Small intestine (tissue), 7 donors: ENCODE data around the gene BET1. TPM values are rescaled to one million over a fixed set of nuclear protein-coding genes. Genes with fewer than 3 reads are reported as not detected.

Experiments used
- DNase-seq, 2 donors: peaks; one replicate each; pipeline versions ENCODE4 v3.0.0 to v3.0.0-alpha.2; 2013
- FAIRE-seq: peaks from 2 replicates; lab custom pipeline; 2012; peaks lifted over from hg19 to GRCh38; lab: Jason Lieb, UNC
- H3K27ac ChIP-seq, 3 donors: one replicate each; pipeline ENCODE4 v1.5.1; 2013; ENCODE audit warnings: low read length in 2 of 3, mild to moderate bottlenecking in 2 of 3, control low read depth in 1 of 3, inconsistent platforms in 1 of 3, low read depth in 1 of 3, moderate library complexity in 1 of 3
- H3K27me3 ChIP-seq, 3 donors: one replicate each; pipeline ENCODE4 v1.6.1; 2013; ENCODE audit warnings: low read length in 3 of 3, inconsistent platforms in 1 of 3; ENCODE audit not compliant: control insufficient read depth in 3 of 3, insufficient read depth in 3 of 3
- H3K36me3 ChIP-seq, 3 donors: one replicate each; pipeline ENCODE4 v1.6.1; 2013; ENCODE audit warnings: low read length in 3 of 3, inconsistent platforms in 1 of 3, low read depth in 1 of 3, mild to moderate bottlenecking in 1 of 3, moderate library complexity in 1 of 3; ENCODE audit not compliant: control insufficient read depth in 3 of 3, insufficient read depth in 2 of 3
- H3K4me1 ChIP-seq, 3 donors: one replicate each; pipeline ENCODE4 v1.6.1; 2013; ENCODE audit warnings: low read length in 2 of 3, inconsistent platforms in 1 of 3, low read depth in 1 of 3, mild to moderate bottlenecking in 1 of 3, moderate library complexity in 1 of 3; ENCODE audit not compliant: control insufficient read depth in 3 of 3, insufficient read depth in 2 of 3
- H3K4me3 ChIP-seq, 3 donors: one replicate each; pipeline ENCODE4 v1.5.1; 2013; ENCODE audit warnings: low read length in 3 of 3, control low read depth in 1 of 3, inconsistent platforms in 1 of 3, low read depth in 1 of 3, mild to moderate bottlenecking in 1 of 3, moderate library complexity in 1 of 3
- H3K9me3 ChIP-seq, 2 donors: one replicate each; pipeline ENCODE4 v1.6.1; 2013; ENCODE audit warnings: low read depth in 1 of 2, low read length in 1 of 2; ENCODE audit not compliant: control insufficient read depth in 2 of 2, insufficient read depth in 1 of 2
- WGBS, 3 donors: extraction: QIAGEN DNeasy Blood & Tissue Kit; methylation state at CpG; one replicate each; pipeline ENCODE4 v1.1.7; 2013; 5-methylcytosine and 5-hydroxymethylcytosine counted together
- polyA plus RNA-seq, 4 donors: library from polyadenylated mRNA; stranded (reverse) in 3 of 4; unstranded in 1 of 4; fragments of 200-250 nt in 3 of 4; fragments of 120-200 nt in 1 of 4; gene quantifications; one replicate each; pipeline versions ENCODE4 v1.2.1 to v1.2.3, GENCODE V29; 2013
- donor health status: healthy with polysubstance abuse.
- donor health status: control.
- donor health status: control.
- donor health status: Bipolar disorder and iron deficiency.
- donor health status: healthy.

The BET1 gene
- polyA plus RNA-seq, 4 donors, result 22.4 to 78.5 (median 47.2) TPM

- 88 to 100% (median 94%) methylated on average over 1 of the region's 1 CpG for WGBS, 3 donors
- Histone ChIP-seq H3K27ac (no peak overlapping the region), H3K27me3 (no peaks in the 10 kb centered on the region), H3K36me3 (no peaks in the 10 kb centered on the region), H3K9me3 (no peaks in the 10 kb centered on the region), H3K4me1 (no peaks in the 10 kb centered on the region), H3K4me3 (no peak overlapping the region)
- FAIRE-seq (no peak), DNase-seq (no peak)
These were observed 43.8 kb upstream of the BET1 start for GRCh38 chr7:94047956-94048355.

GRCh38 chr7:94045581-94045980 is 41.4 kb upstream of the BET1 start:
- no peaks in the 10 kb centered on the region for H3K4me1 ChIP-seq
- H3K4me3 ChIP-seq, result no peak overlapping the region
- FAIRE-seq (no peak), DNase-seq (no peak)
- H3K9me3 ChIP-seq, result no peaks in the 10 kb centered on the region
- peaks cover 0 to 3% (median 0%) of the 10 kb centered on the region in 3 donors for H3K27me3 ChIP-seq
- no peaks in the 10 kb centered on the region for H3K36me3 ChIP-seq
- no peak overlapping the region for H3K27ac ChIP-seq
- WGBS, 3 donors, result 61 to 81% (median 70%) methylated on average over 2 of the region's 2 CpGs

- Histone ChIP-seq H3K4me3 (no peak overlapping the region), H3K36me3 (no peaks in the 10 kb centered on the region), H3K27me3 (peaks cover 0 to 3% (median 0%) of the 10 kb centered on the region in 3 donors), H3K27ac (no peak overlapping the region), H3K9me3 (no peaks in the 10 kb centered on the region), H3K4me1 (no peaks in the 10 kb centered on the region)
- no peak for FAIRE-seq
- no peak for DNase-seq
These were observed 40.7 kb upstream of the BET1 start for GRCh38 chr7:94044806-94045205.

GRCh38 chr7:94043299-94043698 is 39.1 kb upstream of the BET1 start:
- no peaks in the 10 kb centered on the region for H3K36me3 ChIP-seq
- DNase-seq (no peak), FAIRE-seq (no peak)
- no peak overlapping the region for H3K4me3 ChIP-seq
- H3K9me3 ChIP-seq, result no peaks in the 10 kb centered on the region
- H3K27me3 ChIP-seq, result peaks cover 0 to 3% (median 0%) of the 10 kb centered on the region in 3 donors
- no peaks in the 10 kb centered on the region for H3K4me1 ChIP-seq
- no peak overlapping the region for H3K27ac ChIP-seq
- WGBS, 3 donors, result 43 to 59% (median 53%) methylated on average over 1 of the region's 1 CpG

GRCh38 chr7:94042381-94042780 is 38.2 kb upstream of the BET1 start:
- WGBS, 3 donors, result 82 to 90% (median 84%) methylated on average over 3 of the region's 3 CpGs

GRCh38 chr7:94041529-94041928 is 37.4 kb upstream of the BET1 start:
- Histone ChIP-seq H3K36me3 (no peaks in the 10 kb centered on the region), H3K27ac (no peak overlapping the region), H3K9me3 (no peaks in the 10 kb centered on the region), H3K4me3 (no peak overlapping the region), H3K27me3 (peaks cover 0 to 3% (median 0%) of the 10 kb centered on the region in 3 donors), H3K4me1 (no peaks in the 10 kb centered on the region)
- FAIRE-seq, result no peak
- DNase-seq, result no peak

More at GRCh38 chr7:94042381-94042780, 38.2 kb upstream of the BET1 start:
- FAIRE-seq (no peak), DNase-seq (no peak)
- no peaks in the 10 kb centered on the region for H3K4me1 ChIP-seq
- H3K27me3 ChIP-seq, result peaks cover 0 to 3% (median 0%) of the 10 kb centered on the region in 3 donors
- no peaks in the 10 kb centered on the region for H3K36me3 ChIP-seq
- H3K4me3 ChIP-seq, result no peak overlapping the region
- H3K27ac ChIP-seq, result no peak overlapping the region
- no peaks in the 10 kb centered on the region for H3K9me3 ChIP-seq

- H3K27ac ChIP-seq, result no peak overlapping the region
- H3K4me3 ChIP-seq, result no peak overlapping the region
- WGBS, 3 donors, result 28 to 39% (median 28%) methylated on average over 2 of the region's 2 CpGs
- no peaks in the 10 kb centered on the region for H3K9me3 ChIP-seq
- no peaks in the 10 kb centered on the region for H3K36me3 ChIP-seq
- peaks cover 0 to 3% (median 0%) of the 10 kb centered on the region in 3 donors for H3K27me3 ChIP-seq
- no peak for FAIRE-seq
- no peaks in the 10 kb centered on the region for H3K4me1 ChIP-seq
- no peak for DNase-seq
These were observed 36.1 kb upstream of the BET1 start for GRCh38 chr7:94040254-94040653.

- DNase-seq, result no peak
- Histone ChIP-seq H3K27ac (no peak overlapping the region), H3K36me3 (no peaks in the 10 kb centered on the region), H3K4me1 (no peaks in the 10 kb centered on the region), H3K9me3 (no peaks in the 10 kb centered on the region), H3K4me3 (no peak overlapping the region), H3K27me3 (peaks cover 0 to 3% (median 0%) of the 10 kb centered on the region in 3 donors)
- no peak for FAIRE-seq
- 72 to 77% (median 76%) methylated on average over 9 of the region's 9 CpGs for WGBS, 3 donors
These were observed 35.3 kb upstream of the BET1 start for GRCh38 chr7:94039368-94040035.

GRCh38 chr7:94031865-94032264 is 27.7 kb upstream of the BET1 start:
- H3K27ac ChIP-seq, result no peak overlapping the region
- H3K9me3 ChIP-seq, result no peaks in the 10 kb centered on the region
- no peaks in the 10 kb centered on the region for H3K36me3 ChIP-seq
- no peak for DNase-seq
- no peaks in the 10 kb centered on the region for H3K4me1 ChIP-seq
- no peak overlapping the region for H3K4me3 ChIP-seq
- WGBS, 3 donors, result 54 to 71% (median 66%) methylated on average over 2 of the region's 2 CpGs
- no peak for FAIRE-seq
- no peaks in the 10 kb centered on the region for H3K27me3 ChIP-seq
